ENCODE data around the gene KIAA1671. TPM values are rescaled to one million over a fixed set of nuclear protein-coding genes. Genes with fewer than 3 reads are reported as not detected.

KIAA1671 gene
- polyA plus RNA-seq, 1 donor (not counting 4 experiments of a cell fraction or from before 2014, with no cell fraction given), result 17.4 TPM

DNA sequence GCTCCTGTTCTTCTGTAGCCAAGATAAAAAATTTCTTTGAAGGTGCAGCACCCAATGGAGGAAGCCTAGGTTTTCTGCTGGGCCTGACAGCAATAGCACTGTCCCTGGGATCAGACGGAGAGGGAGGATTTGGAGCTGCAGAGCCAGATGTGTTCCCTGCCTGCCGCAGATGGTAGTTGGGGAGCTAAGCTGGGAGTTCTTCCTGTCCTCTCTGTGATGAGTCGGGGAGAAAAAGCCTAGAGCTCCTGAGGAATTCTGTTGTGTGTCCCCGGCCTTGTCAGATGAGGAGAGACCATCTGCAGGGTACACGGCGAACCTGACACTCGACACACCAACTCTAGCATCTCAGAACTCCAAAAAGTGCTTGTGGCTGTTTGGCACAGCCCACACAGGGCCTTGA is 143.4 kb downstream of the KIAA1671 start:
- peaks cover 3% of the 10 kb centered on the region for H4K20me1 ChIP-seq (ENCODE audit: control insufficient read depth, extremely low read depth, insufficient read depth, low read length)
- H2AFZ ChIP-seq (ENCODE audit: control insufficient read depth, low read length), result no peak overlapping the region
- H3K4me1 ChIP-seq (ENCODE audit: control insufficient read depth, extremely low read depth, insufficient read depth, low read length), result peaks cover 10% of the 10 kb centered on the region
- peaks cover 0 to 2% of the 10 kb centered on the region in 2 experiments for H3K36me3 ChIP-seq (ENCODE audit: control insufficient read depth in 2 of 2, extremely low read depth in 1 of 2, insufficient read depth in 2 of 2, low read length in 2 of 2)
- no peak overlapping the region for H3K9ac ChIP-seq (ENCODE audit: control insufficient read depth, extremely low read depth, insufficient read depth, low read length)
- DNase-seq (ENCODE audit: low read depth, low spot score) (no peak), FAIRE-seq (no peak)
- dilution Hi-C loops (cut with MboI; ENCODE audit: extremely low pct_ligation_motif_present, low sequenced_read_pairs), result no loop called here
- H3K4me2 ChIP-seq (ENCODE audit: control insufficient read depth, extremely low read depth, insufficient read depth, low read depth, low read length), result no peak overlapping the region
- H3K9me1 ChIP-seq (ENCODE audit: control insufficient read depth, extremely low read depth, insufficient read depth, low read length), result no peaks in the 10 kb centered on the region
- no peaks in the 10 kb centered on the region for H3K27me3 ChIP-seq (ENCODE audit: control insufficient read depth, extremely low read depth, insufficient read depth, low read length)
- no peaks in the 10 kb centered on the region for H3K79me2 ChIP-seq (ENCODE audit: control insufficient read depth, insufficient read depth, low read length)
- H3K9me3 ChIP-seq (ENCODE audit: control insufficient read depth, low read depth, low read length), result no peaks in the 10 kb centered on the region
- H3K27ac ChIP-seq (ENCODE audit: control insufficient read depth, insufficient read depth, low read length), result no peak overlapping the region
- H3K4me3 ChIP-seq (ENCODE audit: control insufficient read depth in 2 of 3, extremely low read depth in 1 of 3, insufficient read depth in 2 of 3, low read depth in 1 of 3, low read length in 3 of 3), result no peak overlapping the region
- no peak for TF ChIP-seq EZH2 (IDR thresholded peaks at IDR 0.05; ENCODE audit: low read length)
- no peak for TF ChIP-seq CTCF (optimal IDR thresholded peaks at IDR 0.05 in 1 of 3, IDR thresholded peaks at IDR 0.05 in 1 of 3, conservative IDR thresholded peaks at IDR 0.05 in 1 of 3; ENCODE audit: extremely low read depth in 1 of 3, insufficient read depth in 2 of 3, low read length in 3 of 3)

DNA sequence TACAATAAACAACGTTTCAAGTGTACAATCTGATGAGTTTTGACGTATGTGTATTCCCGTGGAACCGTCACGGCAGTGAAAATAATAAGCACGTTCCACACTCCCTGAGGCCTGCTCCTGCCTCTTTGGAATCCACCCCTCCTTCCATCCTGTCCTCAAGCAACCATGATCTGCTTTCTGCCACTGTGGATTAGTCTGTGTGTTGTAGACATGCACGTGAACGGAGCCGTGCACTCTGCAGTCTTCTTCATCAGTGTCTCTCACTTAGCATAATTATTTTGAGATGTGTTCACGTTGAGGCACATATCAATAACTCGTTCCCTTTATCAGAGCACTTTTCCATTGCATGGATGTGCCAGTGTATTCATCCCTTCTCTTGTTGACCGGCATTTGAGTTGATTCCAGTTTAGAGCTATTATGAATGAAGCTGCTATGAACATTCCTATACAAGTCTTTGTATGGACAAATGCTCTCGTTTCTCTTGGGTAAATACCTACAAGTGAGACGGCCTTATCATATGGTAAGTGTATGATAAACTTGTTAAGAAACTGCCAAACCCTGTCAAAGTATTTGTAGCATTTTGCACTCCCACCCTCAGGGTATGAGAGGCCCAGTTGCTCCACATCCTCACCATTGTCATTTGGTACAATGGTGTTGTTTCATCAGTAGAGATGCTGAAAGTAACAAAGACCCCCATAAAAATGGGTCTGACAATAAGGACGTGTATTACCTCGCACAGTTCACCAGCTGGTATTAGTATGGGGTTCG is 144.3 kb downstream of the KIAA1671 start:
- dilution Hi-C loops (cut with MboI; ENCODE audit: extremely low pct_ligation_motif_present, low sequenced_read_pairs), result no loop called here

More for the DNA sequence above, 144.3 kb downstream of the KIAA1671 start:
- peaks cover 5% of the 10 kb centered on the region for H3K4me1 ChIP-seq (ENCODE audit: control insufficient read depth, extremely low read depth, insufficient read depth, low read length)
- peaks cover 3% of the 10 kb centered on the region for H4K20me1 ChIP-seq (ENCODE audit: control insufficient read depth, extremely low read depth, insufficient read depth, low read length)
- no peak overlapping the region for H3K4me2 ChIP-seq (ENCODE audit: control insufficient read depth, extremely low read depth, insufficient read depth, low read depth, low read length)
- H3K9ac ChIP-seq (ENCODE audit: control insufficient read depth, extremely low read depth, insufficient read depth, low read length), result no peak overlapping the region
- no peak for TF ChIP-seq EZH2 (IDR thresholded peaks at IDR 0.05; ENCODE audit: low read length)
- no peak for TF ChIP-seq CTCF (optimal IDR thresholded peaks at IDR 0.05 in 1 of 3, IDR thresholded peaks at IDR 0.05 in 1 of 3, conservative IDR thresholded peaks at IDR 0.05 in 1 of 3; ENCODE audit: extremely low read depth in 1 of 3, insufficient read depth in 2 of 3, low read length in 3 of 3)
- no peaks in the 10 kb centered on the region for H3K27me3 ChIP-seq (ENCODE audit: control insufficient read depth, extremely low read depth, insufficient read depth, low read length)
- no peaks in the 10 kb centered on the region for H3K9me3 ChIP-seq (ENCODE audit: control insufficient read depth, low read depth, low read length)
- no peak overlapping the region for H3K4me3 ChIP-seq (ENCODE audit: control insufficient read depth in 2 of 3, extremely low read depth in 1 of 3, insufficient read depth in 2 of 3, low read depth in 1 of 3, low read length in 3 of 3)
- H3K27ac ChIP-seq (ENCODE audit: control insufficient read depth, insufficient read depth, low read length), result no peak overlapping the region
- DNase-seq (ENCODE audit: low read depth, low spot score), result no peak
- no peaks in the 10 kb centered on the region for H3K79me2 ChIP-seq (ENCODE audit: control insufficient read depth, insufficient read depth, low read length)
- no peaks in the 10 kb centered on the region for H3K9me1 ChIP-seq (ENCODE audit: control insufficient read depth, extremely low read depth, insufficient read depth, low read length)
- H3K36me3 ChIP-seq (ENCODE audit: control insufficient read depth in 2 of 2, extremely low read depth in 1 of 2, insufficient read depth in 2 of 2, low read length in 2 of 2), result peaks cover 0 to 2% of the 10 kb centered on the region in 2 experiments
- H2AFZ ChIP-seq (ENCODE audit: control insufficient read depth, low read length), result no peak overlapping the region
- FAIRE-seq, result no peak

Measured in keratinocyte (primary cell).